ENCODE measurements around the gene SLC1A1.

The SLC1A1 gene

GRCh38 chr9:4588721-4589120 lies 98.5 kb downstream of the SLC1A1 start:
- Histone ChIP-seq H2AFZ (ENCODE audit: low read depth) (no peak overlapping the region), H3K79me2 (ENCODE audit: insufficient read depth, low read depth) (no peaks in the 10 kb centered on the region), H4K20me1 (ENCODE audit: insufficient read depth) (no peaks in the 10 kb centered on the region), H3K4me3 (IDR thresholded peaks at IDR 0.05; ENCODE audit: insufficient read depth, low read depth, low read length) (no peak overlapping the region), H3K27me3 (ENCODE audit: insufficient read depth, low read depth) (no peaks in the 10 kb centered on the region), H3K9ac (no peak overlapping the region), H3K27ac (no peak overlapping the region), H3K4me2 (no peak overlapping the region), H3K4me1 (ENCODE audit: low read depth, poor library complexity, severe bottlenecking) (no peaks in the 10 kb centered on the region), H3K36me3 (ENCODE audit: insufficient read depth) (no peaks in the 10 kb centered on the region)
- no peak for TF ChIP-seq CTCF (conservative IDR thresholded peaks at IDR 0.05; ENCODE audit: low read depth, low read length)

- no peaks in the 10 kb centered on the region for H3K27me3 ChIP-seq (ENCODE audit: insufficient read depth, low read depth)
- H3K9ac ChIP-seq = no peak overlapping the region
- H3K4me2 ChIP-seq = no peak overlapping the region
- H3K79me2 ChIP-seq (ENCODE audit: insufficient read depth, low read depth) = no peaks in the 10 kb centered on the region
- H3K27ac ChIP-seq = no peak overlapping the region
- H2AFZ ChIP-seq (ENCODE audit: low read depth) = no peak overlapping the region
- H4K20me1 ChIP-seq (ENCODE audit: insufficient read depth) = no peaks in the 10 kb centered on the region
- H3K36me3 ChIP-seq (ENCODE audit: insufficient read depth) = no peaks in the 10 kb centered on the region
- H3K4me1 ChIP-seq (ENCODE audit: low read depth, poor library complexity, severe bottlenecking) = no peaks in the 10 kb centered on the region
- H3K4me3 ChIP-seq (IDR thresholded peaks at IDR 0.05; ENCODE audit: insufficient read depth, low read depth, low read length) = no peak overlapping the region
- TF ChIP-seq CTCF (conservative IDR thresholded peaks at IDR 0.05; ENCODE audit: low read depth, low read length) = no peak
Measured at GRCh38 chr9:4590430-4591122, 100.3 kb downstream of the SLC1A1 start.

- TF ChIP-seq CTCF (conservative IDR thresholded peaks at IDR 0.05; ENCODE audit: low read depth, low read length) = no peak
- no peak overlapping the region for H3K4me2 ChIP-seq
- H3K4me1 ChIP-seq (ENCODE audit: low read depth, poor library complexity, severe bottlenecking) = no peaks in the 10 kb centered on the region
- no peaks in the 10 kb centered on the region for H4K20me1 ChIP-seq (ENCODE audit: insufficient read depth)
- H3K27me3 ChIP-seq (ENCODE audit: insufficient read depth, low read depth) = no peaks in the 10 kb centered on the region
- H3K9ac ChIP-seq = no peak overlapping the region
- no peak overlapping the region for H3K27ac ChIP-seq
- H3K79me2 ChIP-seq (ENCODE audit: insufficient read depth, low read depth) = no peaks in the 10 kb centered on the region
- H3K4me3 ChIP-seq (IDR thresholded peaks at IDR 0.05; ENCODE audit: insufficient read depth, low read depth, low read length) = no peak overlapping the region
- no peak overlapping the region for H2AFZ ChIP-seq (ENCODE audit: low read depth)
- H3K36me3 ChIP-seq (ENCODE audit: insufficient read depth) = no peaks in the 10 kb centered on the region
Measured at GRCh38 chr9:4591123-4591500, 100.8 kb downstream of the SLC1A1 start.

- Histone ChIP-seq H3K27ac (no peak overlapping the region), H2AFZ (ENCODE audit: low read depth) (no peak overlapping the region), H4K20me1 (ENCODE audit: insufficient read depth) (no peaks in the 10 kb centered on the region), H3K27me3 (ENCODE audit: insufficient read depth, low read depth) (no peaks in the 10 kb centered on the region), H3K36me3 (ENCODE audit: insufficient read depth) (no peaks in the 10 kb centered on the region), H3K9ac (no peak overlapping the region), H3K4me2 (no peak overlapping the region), H3K4me1 (ENCODE audit: low read depth, poor library complexity, severe bottlenecking) (no peaks in the 10 kb centered on the region), H3K4me3 (IDR thresholded peaks at IDR 0.05; ENCODE audit: insufficient read depth, low read depth, low read length) (no peak overlapping the region), H3K79me2 (ENCODE audit: insufficient read depth, low read depth) (no peaks in the 10 kb centered on the region)
- TF ChIP-seq CTCF (conservative IDR thresholded peaks at IDR 0.05; ENCODE audit: low read depth, low read length) = no peak
Measured at GRCh38 chr9:4592295-4592694, 102.0 kb downstream of the SLC1A1 start.

Data from KMS-11 (cell line).